GM21360 (cell line): ENCODE measurements around the gene ZNF750.

ENCODE experiments used
- ATAC-seq: cut with Tn5 transposase; IDR thresholded peaks from one replicate; pipeline ENCODE4 v1.9.1; 2021; ENCODE audit warnings: mild to moderate bottlenecking, moderate library complexity; ENCODE audit not compliant: unreplicated experiment

ZNF750 gene

DNA sequence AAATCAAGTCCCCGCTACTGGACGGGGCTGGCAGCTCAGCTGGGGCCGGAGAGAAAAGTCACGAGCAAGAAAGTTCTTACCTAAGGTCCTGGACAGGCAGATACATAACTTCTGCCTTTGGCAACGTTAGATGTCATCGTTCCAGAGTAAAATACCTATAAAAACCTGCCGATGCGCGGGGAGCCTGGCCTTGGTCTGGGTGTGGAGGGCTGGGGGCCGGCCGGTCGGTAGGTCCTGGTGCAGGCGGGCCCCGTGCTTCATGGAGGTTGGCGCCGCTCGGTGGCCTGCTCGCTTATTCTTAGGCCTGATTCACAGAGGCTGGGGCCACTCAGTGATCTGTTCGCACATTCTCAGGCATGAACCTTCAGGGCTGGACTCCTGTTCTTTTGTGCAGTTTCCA is 33.7 kb upstream of the ZNF750 start:
- ATAC-seq = no peak

DNA sequence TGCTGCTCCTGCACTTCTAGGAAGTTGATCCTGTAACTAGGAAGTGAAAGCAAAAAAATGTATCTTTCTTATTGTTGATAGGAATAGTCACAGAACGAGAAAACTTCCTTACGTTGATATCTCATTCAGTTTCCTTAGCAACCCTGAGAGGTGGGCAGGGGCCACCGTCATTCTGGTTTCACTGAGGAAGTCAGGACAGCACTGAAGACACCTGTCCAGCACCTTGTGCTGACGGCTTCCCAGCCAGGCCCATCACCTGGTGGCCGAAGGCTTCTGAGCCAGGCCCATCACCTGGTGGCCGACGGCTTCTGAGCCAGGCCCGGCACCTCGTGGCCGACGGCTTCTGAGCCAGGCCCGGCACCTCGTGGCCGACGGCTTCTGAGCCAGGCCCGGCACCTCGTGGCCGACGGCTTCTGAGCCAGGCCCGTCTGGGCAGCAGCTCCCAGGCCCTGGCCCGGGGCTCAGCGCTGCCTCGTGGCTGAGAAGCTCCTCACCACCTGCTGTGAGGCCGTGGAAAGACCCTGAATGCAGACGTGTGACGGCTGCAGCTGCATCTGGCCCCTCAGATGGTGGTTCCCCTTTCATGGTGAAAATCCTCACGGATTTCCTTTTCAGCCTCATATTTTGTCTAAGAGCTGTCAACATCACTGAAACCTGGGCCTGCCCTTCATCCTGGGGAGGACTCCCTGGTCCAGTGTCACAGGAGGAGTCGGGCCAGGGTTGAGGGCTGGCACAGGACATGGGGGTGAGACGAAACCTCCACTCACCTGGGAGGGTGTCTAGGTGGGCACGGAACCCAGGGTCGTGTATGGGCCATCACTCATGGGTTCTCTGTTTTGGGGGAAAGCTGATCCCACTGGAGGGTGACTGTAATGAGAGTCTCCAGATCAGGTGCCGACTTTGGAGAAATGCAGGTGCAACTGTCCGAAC is 33.0 kb upstream of the ZNF750 start:
- no peak for ATAC-seq

GRCh38 chr17:82871776-82872561 is 32.1 kb upstream of the ZNF750 start:
- no peak for ATAC-seq

DNA sequence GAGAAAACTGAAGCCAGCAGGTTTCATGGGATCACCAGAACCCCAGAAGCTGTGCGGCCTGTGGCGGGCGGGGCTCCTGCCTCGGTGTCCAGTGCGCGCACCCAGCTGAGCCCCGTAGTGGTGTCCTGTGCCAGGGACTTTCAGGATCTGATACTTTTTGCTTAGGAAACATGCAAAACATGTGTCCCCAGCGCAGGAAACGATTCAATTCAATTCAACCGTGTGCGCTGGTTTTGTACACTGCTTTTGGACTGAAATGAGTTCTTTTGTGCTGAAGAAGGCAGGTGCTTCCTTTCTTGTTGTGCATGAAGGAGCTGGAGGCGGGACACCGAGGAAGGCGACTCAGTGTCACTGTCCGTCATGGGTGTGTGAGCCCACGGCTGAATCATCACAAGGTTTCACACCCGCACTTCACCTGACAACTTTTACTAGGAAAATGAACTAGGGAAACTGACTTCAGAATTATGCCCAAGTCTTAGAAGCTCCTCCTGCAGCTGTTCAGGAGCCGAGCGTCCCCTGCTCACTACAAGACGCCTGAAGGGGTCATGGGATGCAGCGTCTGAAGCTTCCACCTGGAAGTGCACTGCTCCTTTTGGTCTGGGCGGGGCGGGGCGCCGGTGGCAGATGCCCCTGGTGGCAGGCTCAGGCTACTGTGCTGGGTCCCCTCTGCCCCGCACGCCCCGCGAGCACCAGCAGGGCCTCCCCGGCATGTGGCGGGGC is 31.4 kb upstream of the ZNF750 start:
- peak; percentile 68 for ATAC-seq

- ATAC-seq = no peak
These were observed 30.7 kb upstream of the ZNF750 start for GRCh38 chr17:82870541-82870940.

GRCh38 chr17:82870091-82870491 is 30.3 kb upstream of the ZNF750 start:
- no peak for ATAC-seq

GRCh38 chr17:82869536-82869935 is 29.7 kb upstream of the ZNF750 start:
- ATAC-seq = no peak

DNA sequence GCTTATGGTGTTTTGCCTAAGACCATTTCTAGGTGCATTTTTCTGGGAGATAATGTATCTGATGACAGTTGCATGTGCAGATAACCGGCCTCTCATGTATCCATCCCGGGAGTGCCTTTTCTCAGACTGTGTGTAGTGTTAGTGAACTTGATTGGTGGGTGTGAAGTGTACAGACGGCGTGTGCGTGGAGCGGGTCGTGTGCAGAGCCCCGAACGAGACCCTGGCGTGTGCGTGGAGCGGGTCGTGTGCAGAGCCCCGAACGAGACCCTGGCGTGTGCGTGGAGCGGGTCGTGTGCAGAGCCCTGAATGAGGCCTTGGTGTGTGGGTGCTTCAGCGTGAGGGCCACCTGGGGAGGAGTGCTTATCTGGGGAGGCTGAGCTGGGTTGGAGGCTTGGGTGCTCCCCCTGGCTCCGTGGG is 28.9 kb upstream of the ZNF750 start:
- ATAC-seq = no peak

DNA sequence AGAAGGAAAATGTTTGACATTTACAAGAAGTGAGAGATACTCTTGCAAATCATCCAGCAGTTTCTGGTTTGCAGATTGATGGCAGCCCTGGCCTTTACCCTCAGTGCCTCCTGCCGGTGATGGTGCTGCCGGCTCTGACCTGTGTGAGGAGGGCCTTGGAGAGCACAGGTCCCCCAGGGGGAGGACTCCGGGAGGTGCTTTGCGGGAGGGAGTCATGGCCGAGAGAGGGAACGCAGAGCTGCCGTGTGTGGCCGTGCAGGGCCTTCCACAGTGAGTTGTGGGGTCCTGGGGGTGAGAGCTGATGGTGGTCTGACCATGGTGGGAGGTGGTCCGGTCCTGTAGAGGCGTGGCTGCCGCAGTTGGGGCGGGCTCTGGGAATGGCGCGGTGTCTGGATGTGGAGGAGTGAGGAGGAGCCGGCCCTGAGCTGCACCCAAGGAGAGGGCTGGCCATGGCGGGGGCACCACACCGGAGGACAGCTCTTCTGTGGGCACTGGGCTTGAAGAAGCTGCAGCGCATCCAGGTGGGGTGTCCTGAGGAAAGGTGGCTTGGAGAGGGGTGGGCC is 28.0 kb upstream of the ZNF750 start:
- no peak for ATAC-seq

DNA sequence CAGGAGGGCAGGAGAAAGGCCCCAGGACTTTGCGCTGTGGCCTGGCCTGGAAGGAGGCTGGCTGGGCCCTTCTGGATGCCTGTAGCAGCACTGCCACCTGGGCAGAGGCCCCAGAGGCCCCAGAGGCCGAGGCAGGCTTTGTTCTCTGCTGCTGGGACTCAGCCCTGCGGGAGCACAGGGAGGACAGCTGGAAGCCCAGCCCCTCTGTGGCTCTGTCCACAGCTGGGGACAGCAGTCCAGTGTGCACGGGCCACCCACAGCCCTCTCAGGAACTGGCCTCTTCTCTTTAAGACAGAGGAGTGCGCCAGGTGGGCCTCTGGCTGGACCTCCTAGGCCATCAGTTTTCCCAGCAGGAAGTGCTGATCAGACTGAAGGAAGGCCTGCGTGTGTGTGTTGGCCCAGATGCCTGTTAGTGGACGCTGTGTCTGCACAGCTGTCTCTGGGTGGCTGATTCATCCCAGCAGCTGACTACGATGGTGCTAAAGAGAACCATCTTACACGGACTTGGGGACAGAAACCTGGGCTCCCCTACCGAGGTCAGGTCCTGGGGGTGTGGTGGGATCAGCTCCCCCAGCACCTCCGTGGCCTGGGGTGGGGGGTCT is 26.9 kb upstream of the ZNF750 start:
- no peak for ATAC-seq

DNA sequence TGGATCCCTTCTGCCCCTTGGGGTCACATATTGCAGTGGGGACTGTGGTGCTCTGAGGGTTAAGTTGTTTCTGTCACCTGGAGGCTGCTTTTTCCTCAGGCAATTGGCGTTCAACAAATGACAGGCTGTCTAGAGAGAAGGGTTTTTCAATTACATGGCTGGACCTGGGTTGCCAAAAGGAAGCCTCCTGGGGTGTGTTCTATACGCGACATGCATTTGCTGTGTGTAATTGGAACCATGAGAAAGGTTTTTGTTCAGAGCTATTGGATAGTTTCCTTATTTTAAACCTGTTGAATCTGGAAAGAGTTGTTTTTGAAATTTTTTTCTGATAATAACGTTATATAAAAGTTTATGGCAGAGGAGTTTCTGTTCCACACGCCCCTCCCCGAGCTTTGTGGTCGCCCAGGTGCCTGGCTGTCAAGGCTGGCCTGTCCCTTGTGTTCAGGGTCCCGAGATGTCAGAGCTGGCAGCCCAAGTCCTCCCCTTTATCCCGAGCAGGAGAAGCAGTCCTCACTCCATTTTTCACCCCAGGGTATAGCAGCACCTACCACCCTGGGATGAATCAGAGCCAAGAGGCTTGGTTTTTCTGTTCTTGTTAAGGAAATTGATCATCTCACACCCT is 26.1 kb upstream of the ZNF750 start:
- ATAC-seq = no peak

DNA sequence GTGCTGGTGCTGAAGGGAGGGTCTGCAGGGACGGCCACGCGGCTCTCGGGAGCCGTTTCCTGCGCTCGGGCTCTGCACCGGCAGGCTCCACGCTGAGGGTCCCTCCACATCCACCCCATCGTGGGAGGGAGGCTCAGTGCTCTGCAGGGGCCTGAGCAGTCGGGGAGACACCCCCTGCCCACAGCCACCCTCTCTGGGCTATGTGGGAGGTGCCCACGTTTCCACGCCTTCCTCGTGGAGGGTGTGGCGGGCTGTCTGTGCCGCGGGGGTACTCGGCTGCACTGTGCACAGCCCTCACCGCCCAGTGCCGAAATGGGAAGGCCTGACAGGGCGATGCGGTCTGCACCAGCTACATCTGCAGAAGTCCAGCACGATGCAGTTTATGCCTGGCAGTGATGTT is 25.5 kb upstream of the ZNF750 start:
- ATAC-seq = no peak

GRCh38 chr17:82864713-82865248 is 25.0 kb upstream of the ZNF750 start:
- ATAC-seq = peak; percentile 3

DNA sequence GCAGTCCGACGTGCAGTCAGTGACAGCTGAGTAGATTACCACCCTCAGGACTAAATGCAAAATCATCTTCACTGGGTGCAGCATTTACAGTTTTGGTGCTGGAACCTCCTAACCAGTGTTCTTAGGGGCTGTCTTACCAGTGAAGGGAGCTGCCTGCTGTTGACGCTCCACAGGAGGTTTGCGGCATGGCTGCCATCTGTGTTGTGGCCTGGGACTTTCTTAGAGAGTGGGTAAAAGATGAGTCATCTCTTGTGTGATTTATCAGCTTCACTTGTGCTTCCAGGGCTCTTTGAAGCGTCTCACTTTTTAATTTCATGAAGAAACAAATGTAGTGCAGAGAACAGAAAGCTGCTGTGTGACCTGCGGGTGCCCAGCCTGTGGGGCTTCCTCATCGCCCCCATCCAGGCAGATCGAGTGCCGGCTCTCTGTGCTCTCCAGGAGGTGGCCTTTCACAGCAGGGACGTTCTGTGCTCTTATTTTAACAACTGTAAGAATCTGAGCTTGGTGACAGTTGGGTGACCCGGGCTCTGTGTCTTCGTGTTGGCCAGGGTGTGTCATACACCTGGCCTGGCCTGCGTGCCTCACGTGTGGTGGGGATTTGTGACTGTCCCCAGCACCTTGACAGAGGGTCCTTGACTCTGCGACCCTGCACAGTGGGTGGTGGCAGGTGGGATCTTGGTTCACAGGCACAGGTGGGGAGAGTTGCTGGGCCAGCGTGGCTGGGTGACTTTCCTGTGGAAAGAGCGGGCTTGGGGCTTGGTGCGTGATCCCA is 24.3 kb upstream of the ZNF750 start:
- ATAC-seq = peak; percentile 68

GRCh38 chr17:82863383-82863940 is 23.6 kb upstream of the ZNF750 start:
- ATAC-seq = no peak

DNA sequence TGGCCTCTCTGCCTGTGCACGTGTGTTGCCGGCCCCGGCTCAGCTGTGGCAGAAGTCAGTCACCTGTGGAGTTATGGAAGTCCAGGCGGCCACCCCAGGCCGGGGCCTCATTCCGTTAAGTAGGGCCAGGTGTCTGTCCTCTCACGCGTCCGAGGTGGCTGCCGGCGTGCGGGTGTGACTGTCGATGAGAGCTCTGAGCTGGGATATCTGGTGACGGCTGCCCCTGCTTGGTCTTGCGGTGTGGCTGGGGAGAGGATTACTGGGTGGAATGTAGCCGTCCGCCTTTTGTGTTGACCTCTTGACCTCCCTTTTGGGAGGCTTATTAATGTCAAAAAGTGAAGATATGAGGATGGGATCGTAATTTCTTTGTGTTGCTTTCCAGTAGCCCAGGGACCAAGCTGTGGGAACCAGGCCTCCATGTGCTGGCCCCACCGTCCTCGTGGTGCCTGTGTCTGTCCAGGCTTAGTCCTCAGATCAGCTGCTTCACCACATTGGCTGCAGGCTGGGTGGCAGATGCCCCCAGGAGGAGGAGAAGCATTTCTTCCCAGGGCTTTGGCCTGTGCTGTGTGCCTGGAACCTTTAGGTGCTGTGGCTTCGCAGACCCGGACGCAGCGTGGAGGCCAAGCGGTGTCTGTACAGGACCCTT is 23.0 kb upstream of the ZNF750 start:
- no peak for ATAC-seq

DNA sequence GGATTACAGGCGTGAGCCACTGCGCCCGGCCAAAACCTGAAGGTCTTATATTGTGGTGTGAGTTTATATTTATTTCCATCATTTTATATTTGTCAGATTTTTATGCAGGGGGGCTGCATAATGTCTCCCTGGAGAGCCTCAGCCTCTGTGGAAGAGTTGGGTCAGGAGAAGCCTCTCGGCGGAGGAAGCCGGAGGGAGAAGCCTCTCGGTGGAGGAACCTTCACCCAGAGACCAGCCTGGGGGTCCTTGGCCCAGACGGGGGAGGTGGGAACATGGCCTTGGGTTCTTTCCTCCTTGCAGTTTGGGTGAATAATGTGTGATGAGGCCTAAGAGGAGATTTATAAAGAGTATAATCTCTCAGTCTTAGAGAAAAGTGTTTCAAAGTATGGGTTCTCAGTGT is 22.4 kb upstream of the ZNF750 start:
- no peak for ATAC-seq

DNA sequence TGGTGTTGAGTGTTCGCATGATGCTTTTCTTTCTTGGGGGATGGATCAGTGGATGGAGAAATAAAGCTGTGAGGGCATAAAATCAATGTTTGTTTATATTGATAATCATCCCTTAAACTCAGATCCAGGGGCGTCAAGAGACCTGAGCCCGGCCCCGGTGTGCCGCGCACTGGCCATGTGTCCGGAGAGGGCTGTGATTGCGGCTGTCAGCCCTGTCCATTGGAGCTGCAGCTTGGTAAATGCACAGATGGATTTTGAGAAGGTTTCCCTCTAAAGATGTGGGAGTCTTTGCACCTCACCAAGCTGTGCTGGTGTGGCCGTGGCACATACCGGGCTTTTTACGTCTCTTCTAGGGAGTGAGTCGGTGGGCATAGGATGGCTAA is 21.6 kb upstream of the ZNF750 start:
- ATAC-seq = no peak
